Progenitor cell of endocrine pancreas (in vitro differentiated cells): ENCODE measurements around the gene TCP11L2. TPM values are rescaled to one million over a fixed set of nuclear protein-coding genes. Genes with fewer than 3 reads are reported as not detected.

ENCODE experiments used
- DNase-seq: peaks from one replicate; pipeline ENCODE4 v3.0.0; 2021; ENCODE audit warnings: low spot score; ENCODE audit not compliant: unreplicated experiment
- H3K27ac Mint-ChIP-seq: 2 replicates; pipeline ENCODE4 v1.8.0; 2021; ENCODE audit warnings: mild to moderate bottlenecking, moderate library complexity, mixed read lengths
- H3K27me3 Mint-ChIP-seq: 2 replicates; pipeline ENCODE4 v1.8.0; 2021; ENCODE audit warnings: mixed read lengths
- H3K36me3 Mint-ChIP-seq: 2 replicates; pipeline ENCODE4 v1.8.0; 2022; ENCODE audit warnings: mixed read lengths; ENCODE audit not compliant: insufficient read depth
- H3K4me1 Mint-ChIP-seq: 2 replicates; pipeline ENCODE4 v1.8.0; 2021; ENCODE audit warnings: low read depth, mixed read lengths
- H3K4me3 Mint-ChIP-seq: 2 replicates; pipeline ENCODE4 v1.8.0; 2021; ENCODE audit warnings: low read depth, mild to moderate bottlenecking, moderate library complexity, mixed read lengths
- H3K9me3 Mint-ChIP-seq: 2 replicates; pipeline ENCODE4 v1.8.0; 2021; ENCODE audit warnings: low read depth, mixed read lengths
- total RNA-seq: library from RNA; stranded (reverse); gene quantifications from 2 replicates; pipeline ENCODE4 v1.2.1, GENCODE V29; 2021
- TF ChIP-seq, protein P1 (sequence below): fragments of 200-600 bp; sonication (generic); IDR thresholded peaks from one replicate; pipeline ENCODE4 v1.5.0; 2021; ENCODE audit warnings: antibody characterized with exemption, mild to moderate bottlenecking; ENCODE audit not compliant: unreplicated experiment

The TCP11L2 gene
- total RNA-seq, 1 donor from 2014 or later: 16.1 TPM

DNA sequence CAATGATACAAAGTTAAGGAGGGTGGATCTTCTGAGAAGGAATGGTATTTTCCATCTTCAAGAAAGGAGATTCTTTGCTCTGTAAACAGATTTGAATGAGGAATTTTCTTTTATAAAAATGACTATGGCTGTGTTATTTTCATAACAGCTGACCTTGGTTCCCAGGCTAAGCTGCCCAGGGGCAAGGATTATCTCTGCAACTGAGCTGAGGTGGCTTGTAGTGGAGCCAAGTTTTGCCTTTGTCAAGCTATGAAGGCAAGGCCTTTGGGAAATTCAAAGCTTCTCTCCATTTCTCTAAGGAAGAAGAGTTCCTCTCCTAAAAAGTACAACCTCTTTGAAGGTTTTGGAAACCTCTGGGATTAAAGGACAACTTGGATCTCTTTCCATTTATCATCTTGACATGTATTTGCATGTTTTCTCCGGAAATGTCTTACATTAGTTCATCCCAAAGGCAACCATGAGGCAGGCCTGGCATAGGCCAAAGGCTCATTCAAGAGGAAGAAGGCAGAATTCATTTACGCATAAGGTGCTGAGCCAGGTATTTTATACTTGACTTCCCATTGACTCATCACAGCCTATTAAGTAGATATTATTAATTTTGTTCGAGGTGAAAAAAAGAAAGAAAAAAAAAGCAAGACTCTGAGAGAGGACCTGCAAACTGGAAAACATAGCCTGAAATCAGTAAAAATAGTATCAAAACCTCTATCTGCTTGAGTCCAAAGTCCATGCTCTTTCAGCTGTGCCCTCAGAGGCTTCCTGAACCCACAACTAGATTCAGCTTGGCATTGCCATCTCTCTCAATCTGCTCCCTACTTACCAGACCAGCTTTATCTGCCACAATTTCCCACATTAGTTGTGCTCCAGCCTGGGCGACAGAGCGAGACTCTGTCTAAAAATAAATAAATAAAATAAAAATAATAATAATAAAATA lies 30.7 kb upstream of the TCP11L2 start:
- peaks cover 3% of the 10 kb centered on the region for H3K27me3 Mint-ChIP-seq
- no peaks in the 10 kb centered on the region for H3K9me3 Mint-ChIP-seq
- TF ChIP-seq, protein P1, sequence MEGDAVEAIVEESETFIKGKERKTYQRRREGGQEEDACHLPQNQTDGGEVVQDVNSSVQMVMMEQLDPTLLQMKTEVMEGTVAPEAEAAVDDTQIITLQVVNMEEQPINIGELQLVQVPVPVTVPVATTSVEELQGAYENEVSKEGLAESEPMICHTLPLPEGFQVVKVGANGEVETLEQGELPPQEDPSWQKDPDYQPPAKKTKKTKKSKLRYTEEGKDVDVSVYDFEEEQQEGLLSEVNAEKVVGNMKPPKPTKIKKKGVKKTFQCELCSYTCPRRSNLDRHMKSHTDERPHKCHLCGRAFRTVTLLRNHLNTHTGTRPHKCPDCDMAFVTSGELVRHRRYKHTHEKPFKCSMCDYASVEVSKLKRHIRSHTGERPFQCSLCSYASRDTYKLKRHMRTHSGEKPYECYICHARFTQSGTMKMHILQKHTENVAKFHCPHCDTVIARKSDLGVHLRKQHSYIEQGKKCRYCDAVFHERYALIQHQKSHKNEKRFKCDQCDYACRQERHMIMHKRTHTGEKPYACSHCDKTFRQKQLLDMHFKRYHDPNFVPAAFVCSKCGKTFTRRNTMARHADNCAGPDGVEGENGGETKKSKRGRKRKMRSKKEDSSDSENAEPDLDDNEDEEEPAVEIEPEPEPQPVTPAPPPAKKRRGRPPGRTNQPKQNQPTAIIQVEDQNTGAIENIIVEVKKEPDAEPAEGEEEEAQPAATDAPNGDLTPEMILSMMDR: no peak
- H3K27ac Mint-ChIP-seq: no peak overlapping the region
- H3K36me3 Mint-ChIP-seq: no peaks in the 10 kb centered on the region
- H3K4me1 Mint-ChIP-seq: peaks cover 22% of the 10 kb centered on the region
- H3K4me3 Mint-ChIP-seq: no peak overlapping the region
- no peak for DNase-seq

DNA sequence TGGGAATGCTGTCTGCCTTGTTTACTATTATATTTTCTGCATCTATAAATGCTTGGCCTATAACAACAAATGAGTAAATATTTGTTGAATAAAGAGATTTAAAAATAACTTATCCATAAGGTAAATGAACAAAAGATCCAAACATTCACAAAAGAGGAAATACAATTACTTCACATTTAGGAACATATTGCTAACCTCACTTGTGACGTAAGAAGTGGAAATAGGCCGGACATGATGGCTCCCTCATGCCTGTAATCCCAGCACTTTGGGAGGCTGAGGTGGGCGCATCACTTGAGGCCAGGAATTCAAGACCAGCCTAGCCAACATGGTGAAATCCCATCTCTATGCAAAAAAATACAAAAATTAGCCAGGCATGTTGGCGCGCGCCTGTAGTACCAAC lies 29.0 kb upstream of the TCP11L2 start:
- Mint-ChIP-seq H3K4me3 (no peak overlapping the region), H3K36me3 (no peaks in the 10 kb centered on the region), H3K4me1 (peaks cover 31% of the 10 kb centered on the region), H3K27me3 (peaks cover 14% of the 10 kb centered on the region), H3K9me3 (no peaks in the 10 kb centered on the region), H3K27ac (peak overlapping the region; percentile 73)
- no peak for DNase-seq
- TF ChIP-seq, protein P1: no peak

GRCh38 chr12:106274012-106274411 lies 28.5 kb upstream of the TCP11L2 start:
- no peak for DNase-seq
- Mint-ChIP-seq H3K4me3 (no peak overlapping the region), H3K9me3 (no peaks in the 10 kb centered on the region), H3K36me3 (no peaks in the 10 kb centered on the region), H3K27ac (peak overlapping the region; percentile 95), H3K4me1 (peaks cover 31% of the 10 kb centered on the region), H3K27me3 (peaks cover 16% of the 10 kb centered on the region)
- TF ChIP-seq, protein P1: no peak

GRCh38 chr12:106274575-106275121 lies 27.9 kb upstream of the TCP11L2 start:
- Mint-ChIP-seq H3K4me1 (peaks cover 31% of the 10 kb centered on the region), H3K36me3 (no peaks in the 10 kb centered on the region), H3K9me3 (no peaks in the 10 kb centered on the region), H3K27me3 (peaks cover 23% of the 10 kb centered on the region), H3K4me3 (peak overlapping the region; percentile 6), H3K27ac (peak overlapping the region; percentile 95)
- TF ChIP-seq, protein P1: no peak
- DNase-seq: no peak

GRCh38 chr12:106275458-106275857 lies 27.1 kb upstream of the TCP11L2 start:
- peak overlapping the region; percentile 95 for H3K27ac Mint-ChIP-seq
- peaks cover 28% of the 10 kb centered on the region for H3K27me3 Mint-ChIP-seq
- peaks cover 32% of the 10 kb centered on the region for H3K4me1 Mint-ChIP-seq
- TF ChIP-seq, protein P1: no peak
- no peak overlapping the region for H3K4me3 Mint-ChIP-seq
- H3K9me3 Mint-ChIP-seq: no peaks in the 10 kb centered on the region
- DNase-seq: no peak
- H3K36me3 Mint-ChIP-seq: no peaks in the 10 kb centered on the region
